22Rv1 (cell line): ENCODE measurements around the gene SLC25A40.

Experiments used
- H3K27ac ChIP-seq: fragments of 450-650 bp; 2 replicates; pipeline ENCODE4 v1.5.1; 2017
- ZFX ChIP-seq: fragments of 450-650 bp; IDR thresholded peaks from 2 replicates; pipeline ENCODE4 v1.6.1; 2017; ENCODE audit warnings: antibody characterized with exemption, borderline replicate concordance
- TF ChIP-seq, protein P1 (sequence below): fragments of 450-650 bp; IDR thresholded peaks from 2 replicates; pipeline ENCODE4 v1.5.1; 2017; ENCODE audit warnings: mild to moderate bottlenecking

The SLC25A40 gene

GRCh38 chr7:87818336-87818735 is 57.8 kb downstream of the SLC25A40 start:
- H3K27ac ChIP-seq: no peak overlapping the region

DNA sequence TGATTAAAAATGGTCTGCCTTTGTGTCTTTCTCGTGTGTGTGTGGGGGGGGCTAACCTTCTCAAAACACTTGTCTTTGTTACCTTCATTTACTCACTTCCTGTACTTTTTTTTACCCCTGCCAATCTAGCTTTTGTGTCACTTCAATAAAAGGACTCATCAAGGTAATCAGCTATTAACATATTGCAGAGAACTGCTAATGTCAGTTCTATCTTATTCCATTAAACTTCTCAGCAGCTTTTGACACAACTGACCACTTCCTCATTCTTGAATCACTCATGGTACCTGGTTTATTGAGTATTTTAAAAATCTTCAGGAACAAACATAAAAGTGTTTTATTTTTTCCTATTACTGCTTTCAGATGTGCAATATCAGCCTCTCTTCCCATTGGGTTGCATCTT is 59.8 kb downstream of the SLC25A40 start:
- TF ChIP-seq, protein P1, sequence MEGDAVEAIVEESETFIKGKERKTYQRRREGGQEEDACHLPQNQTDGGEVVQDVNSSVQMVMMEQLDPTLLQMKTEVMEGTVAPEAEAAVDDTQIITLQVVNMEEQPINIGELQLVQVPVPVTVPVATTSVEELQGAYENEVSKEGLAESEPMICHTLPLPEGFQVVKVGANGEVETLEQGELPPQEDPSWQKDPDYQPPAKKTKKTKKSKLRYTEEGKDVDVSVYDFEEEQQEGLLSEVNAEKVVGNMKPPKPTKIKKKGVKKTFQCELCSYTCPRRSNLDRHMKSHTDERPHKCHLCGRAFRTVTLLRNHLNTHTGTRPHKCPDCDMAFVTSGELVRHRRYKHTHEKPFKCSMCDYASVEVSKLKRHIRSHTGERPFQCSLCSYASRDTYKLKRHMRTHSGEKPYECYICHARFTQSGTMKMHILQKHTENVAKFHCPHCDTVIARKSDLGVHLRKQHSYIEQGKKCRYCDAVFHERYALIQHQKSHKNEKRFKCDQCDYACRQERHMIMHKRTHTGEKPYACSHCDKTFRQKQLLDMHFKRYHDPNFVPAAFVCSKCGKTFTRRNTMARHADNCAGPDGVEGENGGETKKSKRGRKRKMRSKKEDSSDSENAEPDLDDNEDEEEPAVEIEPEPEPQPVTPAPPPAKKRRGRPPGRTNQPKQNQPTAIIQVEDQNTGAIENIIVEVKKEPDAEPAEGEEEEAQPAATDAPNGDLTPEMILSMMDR: no peak
- TF ChIP-seq ZFX: no peak
- no peak overlapping the region for H3K27ac ChIP-seq

More at GRCh38 chr7:87818336-87818735, 57.8 kb downstream of the SLC25A40 start:
- TF ChIP-seq ZFX: no peak
- TF ChIP-seq, protein P1: no peak

- H3K27ac ChIP-seq: peak overlapping the region; percentile 21; the same call in 1 of the 2 replicates
- TF ChIP-seq, protein P1: no peak
- no peak for TF ChIP-seq ZFX
Measured at GRCh38 chr7:87810726-87811125, 65.4 kb downstream of the SLC25A40 start.

DNA sequence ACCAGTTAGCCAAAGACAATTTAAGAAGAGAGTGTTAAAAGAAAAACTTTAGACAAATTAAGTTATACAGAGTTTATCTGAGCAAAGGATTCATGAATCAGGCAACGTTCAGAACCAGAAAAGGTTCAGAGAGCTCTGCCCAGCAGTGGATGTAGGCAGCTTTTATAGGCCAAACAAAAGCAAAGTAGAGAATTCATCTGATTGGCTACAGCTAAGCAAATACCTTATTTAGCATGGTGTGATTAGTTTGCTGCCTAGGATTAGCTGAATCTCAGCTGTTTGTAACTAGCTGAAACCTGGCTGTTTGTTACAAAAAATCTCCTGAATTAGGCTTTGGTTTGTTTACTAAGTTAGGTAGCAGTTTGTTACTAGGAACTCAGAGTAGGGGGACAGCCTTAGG is 66.0 kb downstream of the SLC25A40 start:
- peak overlapping the region; percentile 21 for H3K27ac ChIP-seq
- TF ChIP-seq ZFX: no peak
- TF ChIP-seq, protein P1: no peak

GRCh38 chr7:87806150-87806549 is 70.0 kb downstream of the SLC25A40 start:
- H3K27ac ChIP-seq: no peak overlapping the region
- no peak for TF ChIP-seq ZFX
- TF ChIP-seq, protein P1: no peak

GRCh38 chr7:87797798-87798403 is 78.3 kb downstream of the SLC25A40 start:
- TF ChIP-seq, protein P1: peak; percentile 91
- no peak for TF ChIP-seq ZFX

GRCh38 chr7:87797395-87797794 is 78.8 kb downstream of the SLC25A40 start:
- TF ChIP-seq, protein P1: no peak
- no peak for TF ChIP-seq ZFX
- no peak overlapping the region for H3K27ac ChIP-seq

More at GRCh38 chr7:87797798-87798403, 78.3 kb downstream of the SLC25A40 start:
- H3K27ac ChIP-seq: no peak overlapping the region
